GM12872 (cell line): ENCODE data around the gene MME.

Source experiments
- CTCF ChIP-seq: IDR thresholded peaks from 3 replicates; pipeline ENCODE4 v1.5.1; 2011; ENCODE audit warnings: low read depth, mild to moderate bottlenecking, low read length, moderate library complexity; ENCODE audit not compliant: insufficient read depth

MME gene

GRCh38 chr3:155149494-155149893 is 69.4 kb downstream of the MME start:
- no peak for TF ChIP-seq CTCF

GRCh38 chr3:155153242-155154186 is 73.4 kb downstream of the MME start:
- no peak for TF ChIP-seq CTCF

GRCh38 chr3:155154255-155154654 is 74.1 kb downstream of the MME start:
- TF ChIP-seq CTCF: no peak

GRCh38 chr3:155158346-155159037 is 78.4 kb downstream of the MME start:
- TF ChIP-seq CTCF: no peak

- TF ChIP-seq CTCF: no peak
Observed at GRCh38 chr3:155159301-155159700, 79.2 kb downstream of the MME start.

GRCh38 chr3:155161640-155162292 is 81.6 kb downstream of the MME start:
- TF ChIP-seq CTCF: no peak

- TF ChIP-seq CTCF: no peak
Observed at GRCh38 chr3:155164306-155164705, 84.2 kb downstream of the MME start.
